Neutrophil (primary cell): Measurements from ENCODE around the gene C13orf46.

Experiments used
- H3K27ac ChIP-seq: fragments of 200-600 bp; sonication (generic); 2 replicates; pipeline ENCODE4 v1.5.1; 2016; ENCODE audit warnings: mild to moderate bottlenecking, moderate library complexity
- H3K27me3 ChIP-seq: fragments of 200-600 bp; sonication (generic); 2 replicates; pipeline ENCODE4 v1.6.0; 2016; ENCODE audit warnings: mild to moderate bottlenecking
- H3K36me3 ChIP-seq: fragments of 200-600 bp; sonication (generic); 2 replicates; pipeline ENCODE4 v1.5.1; 2017
- H3K4me1 ChIP-seq, 2 experiments: fragments of 200-600 bp in 1 of 2; sonication (generic) in 1 of 2; 1 replicate in 1 of 2; 2 replicates in 1 of 2; pipeline versions ENCODE4 v1.5.1 to v1.6.1; 2013 to 2016; ENCODE audit warnings: low read depth in 1 of 2, low read length in 1 of 2, mild to moderate bottlenecking in 1 of 2, moderate library complexity in 1 of 2; ENCODE audit not compliant: control insufficient read depth in 1 of 2, insufficient read depth in 1 of 2
- H3K4me3 ChIP-seq, 2 experiments: fragments of 200-600 bp in 1 of 2; sonication (generic) in 1 of 2; 1 replicate in 1 of 2; 2 replicates in 1 of 2; pipeline ENCODE4 v1.5.1; 2013 to 2016; ENCODE audit warnings: low read depth in 1 of 2, low read length in 1 of 2, mild to moderate bottlenecking in 1 of 2, moderate library complexity in 1 of 2
- H3K9me3 ChIP-seq: fragments of 200-600 bp; sonication (generic); 2 replicates; pipeline ENCODE4 v1.5.1; 2016
- TF ChIP-seq, protein P1 (sequence below): fragments of 200-600 bp; sonication (generic); IDR thresholded peaks from 2 replicates; pipeline ENCODE4 v1.5.1; 2016; ENCODE audit warnings: antibody characterized with exemption

The C13orf46 gene

DNA sequence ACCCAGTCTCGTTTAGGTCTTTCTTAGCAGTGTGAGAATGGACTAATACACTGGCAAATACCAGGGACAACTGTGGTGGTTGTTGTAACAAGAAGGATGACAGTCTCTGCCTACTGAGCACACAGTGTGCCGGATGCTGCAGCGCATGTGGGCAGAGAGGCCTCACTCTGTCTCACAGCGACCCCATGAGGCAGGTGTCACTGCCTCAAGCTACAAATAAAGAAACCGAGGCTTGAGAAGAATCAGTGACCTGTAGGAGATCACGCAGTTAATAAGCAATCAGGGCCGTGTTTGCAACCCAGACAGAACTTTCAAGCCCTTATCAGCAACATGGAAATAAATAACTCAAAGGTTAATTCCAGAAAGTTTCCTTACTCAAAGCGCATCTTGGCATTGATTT lies 69.5 kb downstream of the C13orf46 start:
- H3K9me3 ChIP-seq = no peaks in the 10 kb centered on the region
- H3K4me3 ChIP-seq = no peak overlapping the region
- no peaks in the 10 kb centered on the region for H3K36me3 ChIP-seq
- H3K4me1 ChIP-seq = peaks cover 6 to 9% of the 10 kb centered on the region in 2 experiments
- H3K27me3 ChIP-seq = peaks cover 40% of the 10 kb centered on the region
- TF ChIP-seq, protein P1, sequence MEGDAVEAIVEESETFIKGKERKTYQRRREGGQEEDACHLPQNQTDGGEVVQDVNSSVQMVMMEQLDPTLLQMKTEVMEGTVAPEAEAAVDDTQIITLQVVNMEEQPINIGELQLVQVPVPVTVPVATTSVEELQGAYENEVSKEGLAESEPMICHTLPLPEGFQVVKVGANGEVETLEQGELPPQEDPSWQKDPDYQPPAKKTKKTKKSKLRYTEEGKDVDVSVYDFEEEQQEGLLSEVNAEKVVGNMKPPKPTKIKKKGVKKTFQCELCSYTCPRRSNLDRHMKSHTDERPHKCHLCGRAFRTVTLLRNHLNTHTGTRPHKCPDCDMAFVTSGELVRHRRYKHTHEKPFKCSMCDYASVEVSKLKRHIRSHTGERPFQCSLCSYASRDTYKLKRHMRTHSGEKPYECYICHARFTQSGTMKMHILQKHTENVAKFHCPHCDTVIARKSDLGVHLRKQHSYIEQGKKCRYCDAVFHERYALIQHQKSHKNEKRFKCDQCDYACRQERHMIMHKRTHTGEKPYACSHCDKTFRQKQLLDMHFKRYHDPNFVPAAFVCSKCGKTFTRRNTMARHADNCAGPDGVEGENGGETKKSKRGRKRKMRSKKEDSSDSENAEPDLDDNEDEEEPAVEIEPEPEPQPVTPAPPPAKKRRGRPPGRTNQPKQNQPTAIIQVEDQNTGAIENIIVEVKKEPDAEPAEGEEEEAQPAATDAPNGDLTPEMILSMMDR = no peak
- no peak overlapping the region for H3K27ac ChIP-seq

DNA sequence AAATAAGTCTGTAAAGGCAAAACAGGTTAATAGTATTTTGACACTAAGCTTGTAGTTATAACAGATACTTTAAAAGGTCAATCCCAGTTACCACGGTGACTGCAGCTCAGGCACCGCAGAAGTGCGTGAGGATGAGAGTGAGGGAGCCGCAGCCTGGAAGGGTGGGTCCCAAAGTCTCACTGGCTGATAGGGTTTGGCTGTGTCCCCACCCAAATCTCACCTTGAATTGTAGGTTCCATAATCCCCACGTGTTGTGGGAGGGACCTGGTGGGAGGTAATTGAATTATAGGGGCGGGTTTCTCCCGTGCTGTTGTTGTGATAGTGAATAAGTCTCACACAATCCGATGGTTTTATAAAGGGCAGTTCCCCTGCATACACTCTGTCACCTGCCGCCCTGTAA lies 70.0 kb downstream of the C13orf46 start:
- Histone ChIP-seq H3K4me1 (peaks cover 6 to 9% of the 10 kb centered on the region in 2 experiments), H3K36me3 (no peaks in the 10 kb centered on the region), H3K4me3 (no peak overlapping the region), H3K9me3 (no peaks in the 10 kb centered on the region), H3K27ac (no peak overlapping the region), H3K27me3 (peaks cover 35% of the 10 kb centered on the region)
- TF ChIP-seq, protein P1 = no peak
